ENCODE results near the gene ZBTB20.

ZBTB20 gene

DNA sequence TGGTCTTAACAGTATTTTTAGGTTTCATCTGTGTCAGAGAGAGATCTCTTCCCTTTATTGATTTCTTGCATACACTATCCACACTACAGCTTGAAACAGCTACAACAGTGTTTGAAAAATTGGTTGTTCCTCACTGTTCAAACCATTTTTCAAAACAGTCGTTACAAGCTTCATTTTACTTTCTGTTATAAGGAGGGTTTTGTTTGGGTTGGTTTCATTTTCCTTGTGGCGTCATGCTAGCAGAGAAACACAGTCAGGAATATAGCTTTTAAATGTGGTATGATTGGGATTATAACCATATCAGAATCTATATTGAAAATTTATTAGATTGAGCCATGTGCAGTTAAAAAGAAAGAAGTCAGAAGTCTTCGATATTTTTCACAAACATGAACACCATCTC is 400.6 kb downstream of the ZBTB20 start:
- DNase-seq, result no peak

DNA sequence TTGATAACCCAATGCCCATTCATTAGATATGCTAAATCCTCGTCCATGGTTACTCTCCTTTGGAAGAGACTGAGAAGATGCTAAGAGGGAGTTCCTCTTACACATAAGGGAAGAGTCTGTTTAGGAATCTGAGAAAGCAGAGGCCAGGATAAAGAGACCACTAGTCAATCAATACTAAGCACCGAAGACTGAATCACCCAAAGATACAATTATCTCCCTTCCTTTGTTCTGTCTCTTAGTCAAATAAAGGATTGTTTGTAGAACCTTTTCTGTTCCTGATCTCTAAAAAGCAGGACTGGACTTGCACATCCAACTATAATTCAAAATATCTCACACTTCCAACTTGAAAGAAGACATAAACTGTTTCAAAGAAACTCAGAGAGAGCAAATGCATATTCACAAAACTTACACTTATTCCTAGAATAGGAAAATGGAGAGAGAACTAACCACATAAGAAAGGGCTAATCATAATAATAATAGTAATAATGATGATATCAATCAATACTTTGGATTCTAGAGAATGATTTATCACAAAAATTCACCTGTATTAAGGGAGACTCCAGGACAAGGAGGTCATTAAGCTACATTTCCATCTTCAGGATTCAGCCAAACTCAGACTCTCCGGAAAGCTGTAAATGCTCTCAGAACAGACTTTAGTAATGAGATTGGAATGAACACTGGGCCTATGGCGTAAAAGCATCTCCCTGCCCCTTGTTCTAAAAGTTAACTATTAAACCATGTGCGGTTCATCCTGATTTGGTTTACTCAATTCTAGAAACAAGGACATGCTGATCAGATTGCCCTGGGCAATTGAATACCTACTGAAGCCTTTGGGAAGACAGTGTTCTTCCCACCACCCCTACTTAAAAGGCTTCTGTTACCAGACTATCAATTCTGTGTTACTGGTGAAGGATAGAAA is 401.5 kb downstream of the ZBTB20 start:
- DNase-seq, result no peak

DNA sequence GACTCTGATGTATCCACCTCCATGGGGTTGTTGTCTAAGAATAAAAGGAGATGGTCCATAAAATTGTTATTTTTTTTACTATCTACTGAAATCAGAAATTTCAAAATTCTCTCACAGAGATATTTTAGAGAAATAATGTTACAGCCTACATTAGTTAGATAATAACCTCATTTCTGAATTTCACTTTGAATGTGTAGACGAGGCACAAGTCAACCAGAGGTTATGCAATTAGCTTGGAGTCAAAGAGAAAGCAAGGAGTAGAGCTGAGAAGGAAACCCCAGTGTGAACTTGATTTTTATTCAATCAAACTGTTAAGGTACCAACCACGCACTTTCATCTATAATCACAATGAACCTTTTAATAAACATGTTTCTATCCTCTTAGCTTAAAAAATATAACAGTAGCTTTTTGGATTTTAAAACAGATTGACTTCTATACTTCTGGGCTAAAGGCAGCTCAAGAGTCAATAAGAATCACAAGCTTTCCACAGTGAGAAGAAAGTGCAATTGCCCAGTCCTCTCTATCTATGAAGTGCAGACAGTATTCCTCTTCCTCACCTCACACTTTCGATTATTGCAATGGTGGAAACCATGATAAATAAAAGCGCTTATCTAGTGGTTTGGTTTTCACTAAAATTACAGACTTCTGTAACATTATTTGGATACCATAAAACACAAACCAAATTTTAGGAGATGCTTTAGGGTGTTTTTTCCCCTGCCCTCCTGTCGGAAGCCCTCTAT is 403.2 kb downstream of the ZBTB20 start:
- DNase-seq, result no peak

DNA sequence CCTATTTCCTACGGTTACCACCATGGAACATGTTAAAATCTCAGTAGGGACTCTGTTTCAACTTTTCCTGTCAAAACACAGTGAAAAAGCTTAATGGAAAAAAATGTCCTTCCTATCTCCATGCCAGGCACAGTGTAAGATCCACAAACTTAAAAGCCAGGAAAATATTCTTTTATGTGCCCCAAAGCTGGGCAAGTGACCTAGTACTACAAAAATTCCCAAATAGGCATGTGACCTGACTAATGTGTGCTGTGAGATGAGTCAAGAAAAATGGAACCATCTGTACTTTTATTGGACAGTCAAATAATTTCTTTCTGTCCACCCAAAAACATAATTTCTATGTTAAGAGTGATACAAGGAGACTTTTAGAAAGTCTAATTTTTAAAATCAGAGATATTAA is 406.0 kb downstream of the ZBTB20 start:
- DNase-seq, result no peak

DNA sequence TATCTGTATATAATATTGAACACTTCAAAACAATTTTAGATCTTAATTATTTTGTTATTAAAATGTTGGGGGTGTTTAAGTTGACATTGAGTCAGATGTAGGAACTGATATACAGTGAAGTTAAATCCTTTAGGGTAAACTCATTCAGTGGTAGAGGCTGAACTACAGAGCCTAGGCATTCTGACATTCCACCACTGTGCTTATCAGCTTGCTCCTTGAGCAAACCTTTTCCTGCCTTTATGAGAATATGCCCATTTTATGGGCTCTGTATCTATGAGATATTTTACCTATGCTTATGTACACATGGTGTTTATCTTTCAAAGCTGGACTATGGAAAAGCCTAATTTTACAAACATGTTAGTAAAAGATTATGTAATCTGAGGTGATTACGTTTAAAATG is 407.5 kb downstream of the ZBTB20 start:
- DNase-seq, result no peak

DNA sequence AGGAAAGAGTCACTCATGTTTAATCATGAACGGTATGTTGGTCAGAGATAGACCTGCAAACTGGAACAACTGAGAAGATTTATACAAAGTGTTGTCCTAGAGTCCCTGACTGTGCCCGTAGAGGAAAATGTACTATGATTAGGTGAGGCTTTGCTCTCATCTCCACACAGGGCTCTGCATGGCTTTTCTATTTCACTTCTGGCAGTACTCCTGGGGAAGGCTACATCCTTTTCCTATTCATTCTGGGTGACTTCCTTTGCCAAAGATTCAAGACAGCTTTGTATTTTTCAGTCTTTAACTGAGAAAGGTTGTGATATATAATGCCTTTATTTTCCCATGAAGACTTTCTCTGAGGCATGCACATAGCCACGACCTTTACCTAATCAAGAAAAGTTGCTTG is 414.7 kb downstream of the ZBTB20 start:
- no peak for DNase-seq

DNA sequence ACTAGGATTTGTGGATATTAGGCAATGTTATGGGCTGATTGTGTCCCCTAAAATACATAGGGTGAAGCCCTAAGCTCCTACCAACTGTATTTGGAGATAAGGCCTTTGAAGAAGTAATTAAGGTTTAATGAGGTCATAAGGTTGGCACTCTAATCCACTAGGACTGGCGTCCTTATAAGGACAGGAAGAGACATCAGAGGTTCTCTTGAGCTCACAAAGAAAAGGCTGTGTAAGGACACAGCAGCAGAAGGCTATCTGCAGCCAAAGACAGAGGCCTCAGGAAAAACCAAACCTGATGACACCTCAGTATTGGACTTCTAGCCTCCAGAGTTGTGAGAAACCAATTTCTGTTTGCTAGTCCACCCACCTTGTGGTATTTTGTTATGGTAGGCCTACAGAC is 416.7 kb downstream of the ZBTB20 start:
- DNase-seq, result no peak

DNA sequence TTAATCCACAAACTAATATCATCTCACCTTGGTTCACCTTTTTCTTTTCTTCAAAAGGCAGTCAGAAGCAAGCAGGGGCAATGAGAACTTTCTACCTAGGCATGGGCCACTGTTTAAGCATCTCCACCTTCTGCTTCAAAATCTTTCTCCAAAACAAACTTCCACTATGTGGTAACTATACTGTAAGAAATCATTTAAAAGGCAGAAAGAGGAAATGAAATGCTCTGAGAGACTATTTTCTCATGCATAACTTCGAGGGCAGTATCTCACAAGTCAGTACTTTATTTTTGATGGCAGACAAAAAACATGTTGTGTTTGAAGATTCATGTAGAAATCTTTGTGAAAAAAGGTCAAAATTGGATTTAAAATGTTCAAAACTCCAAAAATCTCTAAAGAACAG is 419.7 kb downstream of the ZBTB20 start:
- DNase-seq, result no peak

DNA sequence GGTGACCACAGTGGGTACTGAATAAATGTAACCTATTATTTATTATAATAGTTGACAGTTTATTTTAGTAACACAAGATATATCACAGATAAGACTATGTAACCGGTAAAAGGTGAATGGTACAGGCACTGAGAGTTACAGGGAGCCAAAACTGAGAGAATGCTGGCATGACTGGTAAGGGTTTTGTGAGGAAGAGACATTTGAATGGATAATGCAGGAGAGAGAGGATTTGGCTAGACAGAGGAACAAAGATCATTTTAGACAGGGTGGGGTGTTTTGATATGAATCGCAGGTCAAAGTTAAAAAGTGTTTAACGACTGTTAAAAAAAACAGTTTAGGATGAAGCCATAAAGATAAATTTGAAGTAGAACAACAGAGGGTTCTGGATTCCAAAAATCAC is 421.1 kb downstream of the ZBTB20 start:
- DNase-seq, result no peak

DNA sequence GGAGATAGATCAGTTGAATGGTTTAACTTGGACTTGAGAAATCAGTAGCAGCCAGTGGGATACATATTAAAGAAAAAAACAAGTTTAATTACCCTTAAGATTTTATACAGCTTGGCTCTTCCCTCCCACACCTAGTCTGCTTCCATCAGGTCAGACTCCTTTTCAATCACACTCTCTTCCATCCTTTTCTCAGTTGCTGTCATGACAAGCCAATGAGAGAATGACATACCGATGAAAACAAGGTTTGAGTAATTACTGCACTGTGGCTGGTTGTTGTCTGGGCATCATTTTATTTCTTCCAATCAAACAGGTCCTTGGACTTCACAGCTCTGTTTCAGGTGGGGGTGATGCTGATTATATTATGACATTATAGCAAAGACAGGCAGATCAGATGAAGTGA is 424.6 kb downstream of the ZBTB20 start:
- DNase-seq, result no peak

DNA sequence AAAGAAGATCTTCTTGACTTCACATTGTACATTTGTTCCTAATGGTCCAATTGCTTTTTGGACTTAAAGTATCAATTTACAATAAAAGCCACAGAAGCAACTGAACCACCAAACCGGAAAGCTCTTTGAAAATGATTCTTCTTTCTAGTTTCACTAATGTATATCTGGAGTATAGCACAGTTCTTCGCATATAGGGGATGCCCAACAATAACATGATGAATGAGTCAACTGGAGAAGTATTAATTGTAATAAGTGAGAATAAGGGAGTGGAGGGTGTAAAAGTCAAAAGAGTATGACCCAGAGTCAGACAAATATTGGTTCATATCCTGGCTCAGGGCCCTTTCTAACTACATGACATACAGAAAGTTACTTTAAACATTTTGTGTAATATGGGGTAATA is 425.2 kb downstream of the ZBTB20 start:
- DNase-seq, result no peak

DNA sequence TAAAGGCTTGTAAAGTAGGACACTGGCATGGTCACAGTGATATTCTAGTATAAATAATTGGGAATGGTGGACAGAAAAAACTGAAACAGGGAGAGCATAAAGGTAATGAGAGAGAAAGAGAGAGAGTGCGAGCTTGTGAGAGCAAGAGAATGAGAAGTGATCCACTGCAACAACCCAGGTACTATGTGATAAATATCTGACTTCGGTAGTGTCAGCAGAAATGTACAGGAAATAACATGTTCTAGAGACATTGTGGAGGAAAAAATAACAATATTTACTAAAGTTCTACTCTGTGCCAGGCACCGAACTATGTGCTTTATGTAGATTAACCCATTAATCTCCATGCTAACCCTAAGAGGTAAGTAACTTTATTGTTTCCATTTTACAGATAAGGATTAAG is 425.9 kb downstream of the ZBTB20 start:
- DNase-seq, result no peak

DNA sequence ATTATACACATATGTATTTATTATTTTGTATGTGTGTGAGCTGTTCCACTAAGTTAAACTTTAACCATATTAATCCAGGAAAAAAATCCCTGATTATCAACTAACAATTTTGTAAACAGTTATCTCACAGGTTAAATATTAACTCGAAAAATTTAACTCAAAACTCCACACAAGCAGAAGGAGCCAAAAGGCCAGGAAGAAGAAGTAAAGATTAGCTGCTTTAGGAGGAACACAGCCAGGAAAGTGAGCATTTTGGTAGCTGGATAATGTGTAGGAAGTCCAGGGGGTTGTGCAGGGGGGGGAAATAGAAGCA is 428.2 kb downstream of the ZBTB20 start:
- DNase-seq, result no peak

DNA sequence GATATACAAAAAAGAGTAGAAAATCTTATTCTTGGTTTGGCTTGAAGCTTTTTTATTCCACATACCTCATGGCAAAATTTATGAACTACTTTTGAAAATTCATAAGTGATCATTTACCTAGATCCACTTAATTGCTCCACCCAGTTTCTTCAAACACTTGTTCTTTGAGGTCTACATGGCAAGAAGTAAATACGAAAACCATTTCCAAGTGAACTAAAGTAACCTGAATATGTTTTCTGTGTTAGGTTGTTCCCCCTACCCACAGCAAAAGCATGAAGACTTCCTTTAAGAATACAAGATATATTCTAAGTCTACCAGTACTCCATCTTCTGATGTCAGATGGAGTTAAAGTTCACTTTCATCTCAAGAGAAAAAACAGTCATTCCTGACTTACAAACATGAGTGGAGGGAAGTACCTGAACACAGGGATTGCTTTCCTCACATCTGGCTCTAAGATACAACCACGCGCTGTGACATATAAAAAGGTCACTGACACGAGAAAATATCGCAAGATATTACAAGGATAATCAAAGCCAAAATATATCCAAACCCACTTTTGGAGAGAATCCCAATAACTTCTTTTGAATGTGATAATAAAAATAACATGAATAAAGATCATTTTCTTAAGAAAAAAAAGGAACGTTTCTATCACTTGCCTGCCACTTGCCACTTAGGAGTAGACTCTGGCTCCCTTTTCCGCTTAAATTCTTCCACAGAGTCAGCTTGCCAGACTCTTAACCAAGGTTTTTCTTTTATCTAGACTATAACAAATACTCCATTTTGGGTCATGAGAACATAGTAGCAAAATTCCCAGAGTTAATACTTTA is 428.8 kb downstream of the ZBTB20 start:
- DNase-seq, result no peak

DNA sequence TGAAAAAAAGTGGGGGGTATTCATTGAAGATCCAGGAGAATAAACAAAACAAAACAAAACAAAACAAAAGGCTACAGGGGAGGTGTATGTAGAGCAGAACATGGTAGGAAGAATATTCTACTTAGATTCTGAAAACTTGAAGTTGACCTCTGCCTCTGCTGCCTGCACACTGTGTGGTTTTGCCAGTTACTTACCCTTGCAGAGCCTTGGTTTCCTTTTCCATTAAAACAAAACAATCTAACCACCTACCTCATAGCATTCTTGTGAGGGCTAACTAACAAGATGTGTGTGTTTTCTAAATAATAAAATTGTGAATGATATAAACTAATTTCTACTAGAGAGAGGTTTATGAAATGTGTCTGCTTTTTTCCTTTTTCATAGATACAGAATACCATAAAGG is 430.2 kb downstream of the ZBTB20 start:
- DNase-seq, result no peak

DNA sequence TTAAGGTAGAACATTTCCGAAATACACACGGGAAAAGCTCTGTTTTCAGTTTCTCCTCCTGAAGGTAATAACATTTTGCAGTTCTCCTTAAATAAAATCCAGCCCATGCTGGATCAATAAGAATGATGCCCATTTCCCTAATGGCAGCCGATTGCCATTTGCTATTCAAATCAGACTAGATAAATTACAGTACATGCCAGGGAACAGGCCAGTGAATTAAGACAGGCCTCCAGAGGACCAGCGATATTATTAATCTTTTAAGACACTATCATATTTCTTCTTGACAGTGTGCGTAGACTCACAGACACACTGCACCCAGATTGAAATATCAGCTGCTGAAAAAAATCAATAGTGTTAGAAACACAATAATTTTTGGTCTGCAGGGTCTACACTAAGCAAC is 431.0 kb downstream of the ZBTB20 start:
- DNase-seq, result no peak

DNA sequence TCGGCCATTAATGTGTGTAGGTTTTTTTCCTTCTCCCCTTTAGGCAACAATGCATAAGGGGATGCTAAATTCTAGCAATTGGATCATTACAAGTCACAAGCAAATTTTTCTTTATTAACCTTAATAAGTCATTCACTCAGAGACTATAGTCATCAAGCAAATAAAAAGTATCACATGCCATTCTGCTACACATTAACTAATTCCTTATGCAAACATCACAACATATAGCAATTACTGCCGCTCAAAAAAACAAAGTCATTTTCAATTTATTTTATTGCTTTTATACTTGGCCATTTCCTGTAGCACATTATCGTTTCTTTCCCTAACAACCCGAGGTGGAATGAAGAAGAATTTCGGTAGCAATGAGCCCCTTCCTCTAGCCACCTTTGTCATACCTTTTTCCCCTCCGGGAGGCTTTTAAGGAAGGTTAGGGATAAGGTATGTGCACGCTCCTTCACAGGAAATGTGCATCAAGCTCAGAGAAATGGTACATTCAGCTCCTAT is 432.1 kb downstream of the ZBTB20 start:
- DNase-seq, result no peak

DNA sequence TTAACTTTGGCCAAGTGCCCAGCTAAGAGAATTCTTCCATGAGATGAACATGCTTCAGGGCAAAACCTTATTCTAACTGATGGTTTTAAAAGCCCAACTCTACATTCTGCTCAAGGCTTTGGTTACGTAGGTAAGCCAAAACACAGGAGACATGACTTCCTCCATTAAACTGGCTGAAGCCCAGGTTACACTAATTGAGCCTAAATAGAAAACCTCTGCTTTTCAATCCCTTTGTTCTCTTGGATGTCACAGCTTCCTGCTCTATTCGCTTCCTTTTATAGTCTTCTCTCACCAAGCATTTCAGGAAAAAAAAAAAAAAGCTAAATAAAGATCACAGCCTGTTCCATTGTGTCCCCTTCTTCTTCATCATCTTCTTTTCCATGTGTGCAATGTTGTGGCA is 432.9 kb downstream of the ZBTB20 start:
- DNase-seq, result no peak

DNA sequence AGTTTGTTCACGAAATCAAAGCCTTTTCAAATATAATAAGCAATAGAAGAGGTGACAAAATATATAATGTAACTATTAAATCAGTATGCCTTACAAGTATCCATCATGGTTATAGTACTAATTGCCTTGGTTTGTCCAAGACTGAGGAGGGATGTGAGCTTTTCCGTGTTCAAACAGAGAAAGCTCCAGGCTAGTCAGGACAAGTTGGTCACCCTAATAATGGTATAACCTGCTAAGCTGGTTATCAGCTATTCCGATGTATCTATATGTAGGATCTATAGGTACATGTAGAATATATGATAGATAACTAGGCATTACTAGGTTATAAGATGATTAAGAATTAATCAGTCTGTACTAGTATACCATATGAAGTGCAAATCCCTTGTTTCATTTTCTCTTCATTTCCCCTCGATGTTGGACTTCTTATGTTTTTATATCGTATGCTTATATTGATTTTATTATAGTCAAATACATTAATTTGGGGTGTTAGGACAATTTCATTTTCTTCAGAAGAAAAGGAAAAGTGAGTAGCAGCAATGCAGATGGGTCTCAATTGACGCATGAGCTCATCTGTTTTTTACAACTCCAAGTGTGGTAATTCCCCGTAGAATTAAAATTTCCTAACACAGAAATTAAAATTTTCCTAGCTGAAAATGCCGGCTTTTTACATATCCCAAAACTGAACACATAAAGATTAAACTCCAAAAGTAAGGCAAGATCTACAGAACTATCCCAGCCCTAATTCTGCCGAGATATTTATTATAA is 434.2 kb downstream of the ZBTB20 start:
- no peak for DNase-seq

DNA sequence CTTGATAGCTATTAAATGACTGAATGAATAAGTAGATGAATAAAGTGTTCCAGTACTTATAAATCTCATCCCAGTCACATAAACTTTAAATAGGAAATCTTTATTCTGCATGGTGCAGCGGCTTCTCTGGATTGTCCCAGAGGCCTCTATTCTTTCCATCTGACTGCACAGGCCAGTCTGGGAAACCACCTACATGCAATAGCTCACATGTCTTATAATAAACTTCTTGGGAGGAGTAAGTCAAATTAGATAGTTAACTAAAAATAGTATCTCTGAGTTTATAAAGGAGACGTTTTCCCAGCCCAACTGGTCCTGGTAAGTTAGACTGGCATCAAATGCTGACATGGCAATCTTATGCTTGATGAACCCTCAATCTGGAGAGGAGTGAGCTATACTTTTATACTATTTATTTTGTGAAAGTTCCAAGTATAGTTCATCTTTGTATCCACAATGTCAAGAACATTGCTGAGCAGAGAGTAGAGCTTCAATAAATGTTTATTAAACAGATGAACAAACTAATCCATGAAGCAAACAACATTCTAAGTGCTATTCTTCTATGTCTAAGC is 435.7 kb downstream of the ZBTB20 start:
- DNase-seq, result no peak

DNA sequence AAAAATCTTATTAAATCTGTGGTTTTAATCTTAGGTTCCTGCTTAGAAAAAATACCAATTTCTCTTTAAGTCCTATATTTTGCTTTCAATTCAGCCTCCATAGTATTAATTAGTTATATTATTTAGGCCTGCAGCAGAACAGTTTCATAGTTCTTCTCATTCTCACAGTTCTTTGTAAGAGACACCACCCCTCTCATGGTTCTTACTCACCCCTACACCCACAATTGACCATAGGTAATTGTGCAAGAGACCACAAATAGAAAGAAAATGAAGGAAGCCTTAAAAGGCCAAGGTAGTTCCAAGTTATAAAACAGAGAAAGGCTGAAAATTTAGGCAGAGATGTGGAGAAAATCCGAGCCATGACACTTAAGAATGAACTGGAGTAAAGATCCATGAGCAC is 438.0 kb downstream of the ZBTB20 start:
- DNase-seq, result no peak

DNA sequence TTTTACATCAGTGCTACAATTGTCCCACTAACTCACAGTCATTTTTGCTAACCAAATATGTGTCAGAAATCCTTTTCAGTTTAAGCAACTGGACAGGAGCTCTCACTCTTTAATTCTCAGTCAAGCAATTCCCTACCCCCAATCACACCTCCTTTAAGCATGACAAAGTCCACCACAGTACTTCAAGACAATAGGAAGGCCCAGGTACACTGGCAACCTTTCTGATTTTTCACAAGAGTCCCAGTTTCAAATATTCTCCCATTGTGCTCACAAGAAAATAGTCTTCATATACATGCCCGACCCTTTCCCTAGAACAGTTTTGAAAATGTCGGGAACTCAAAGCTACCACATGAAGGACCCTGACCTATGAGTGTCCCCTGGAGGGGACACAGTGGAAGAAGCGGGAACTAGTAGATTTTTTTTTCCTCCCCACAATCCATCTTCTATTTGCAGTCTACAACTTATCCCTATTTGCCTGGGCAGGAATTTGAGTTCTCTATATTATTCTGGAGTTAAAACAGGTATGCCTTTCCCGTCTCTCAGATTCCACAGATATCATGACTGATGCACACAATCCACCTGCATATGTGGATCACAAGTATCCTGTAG is 439.7 kb downstream of the ZBTB20 start:
- DNase-seq, result no peak
